ENCODE data around the gene RRP12. TPM values are rescaled to one million over a fixed set of nuclear protein-coding genes. Genes with fewer than 3 reads are reported as not detected.

The RRP12 gene
- total RNA-seq, 2 donors from 2014 or later, result 6.1 to 12.3 TPM

DNA sequence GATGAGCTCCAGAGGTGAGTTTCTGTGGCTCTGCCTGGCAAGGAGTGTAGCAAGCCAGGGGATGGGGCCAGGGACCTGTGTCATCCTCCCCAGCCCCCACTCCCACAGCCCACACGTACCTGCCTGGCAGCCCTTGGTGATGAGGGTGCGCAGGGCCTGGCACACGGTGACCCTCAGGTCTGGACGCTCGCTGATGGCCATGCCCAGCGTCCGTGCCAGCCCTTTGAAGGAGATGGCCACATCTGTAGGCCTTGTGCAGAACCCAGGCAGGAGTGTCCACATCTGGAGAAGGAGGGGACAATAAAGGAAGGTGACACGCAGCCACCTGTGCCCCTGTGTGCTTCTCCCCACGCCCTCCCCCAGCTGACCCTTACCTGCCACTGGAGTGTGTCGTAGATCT, 27.7 kb downstream of the RRP12 start:
- Histone ChIP-seq H3K4me1 (no peaks in the 10 kb centered on the region), H3K27me3 (no peaks in the 10 kb centered on the region), H3K27ac (no peak overlapping the region), H3K9me3 (no peaks in the 10 kb centered on the region), H3K36me3 (peaks cover 62% of the 10 kb centered on the region), H3K4me3 (no peak overlapping the region)
- DNase-seq (ENCODE audit: low spot score), result no peak
- TF ChIP-seq, protein P1, sequence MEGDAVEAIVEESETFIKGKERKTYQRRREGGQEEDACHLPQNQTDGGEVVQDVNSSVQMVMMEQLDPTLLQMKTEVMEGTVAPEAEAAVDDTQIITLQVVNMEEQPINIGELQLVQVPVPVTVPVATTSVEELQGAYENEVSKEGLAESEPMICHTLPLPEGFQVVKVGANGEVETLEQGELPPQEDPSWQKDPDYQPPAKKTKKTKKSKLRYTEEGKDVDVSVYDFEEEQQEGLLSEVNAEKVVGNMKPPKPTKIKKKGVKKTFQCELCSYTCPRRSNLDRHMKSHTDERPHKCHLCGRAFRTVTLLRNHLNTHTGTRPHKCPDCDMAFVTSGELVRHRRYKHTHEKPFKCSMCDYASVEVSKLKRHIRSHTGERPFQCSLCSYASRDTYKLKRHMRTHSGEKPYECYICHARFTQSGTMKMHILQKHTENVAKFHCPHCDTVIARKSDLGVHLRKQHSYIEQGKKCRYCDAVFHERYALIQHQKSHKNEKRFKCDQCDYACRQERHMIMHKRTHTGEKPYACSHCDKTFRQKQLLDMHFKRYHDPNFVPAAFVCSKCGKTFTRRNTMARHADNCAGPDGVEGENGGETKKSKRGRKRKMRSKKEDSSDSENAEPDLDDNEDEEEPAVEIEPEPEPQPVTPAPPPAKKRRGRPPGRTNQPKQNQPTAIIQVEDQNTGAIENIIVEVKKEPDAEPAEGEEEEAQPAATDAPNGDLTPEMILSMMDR (IDR thresholded peaks at IDR 0.05), result no peak

DNA sequence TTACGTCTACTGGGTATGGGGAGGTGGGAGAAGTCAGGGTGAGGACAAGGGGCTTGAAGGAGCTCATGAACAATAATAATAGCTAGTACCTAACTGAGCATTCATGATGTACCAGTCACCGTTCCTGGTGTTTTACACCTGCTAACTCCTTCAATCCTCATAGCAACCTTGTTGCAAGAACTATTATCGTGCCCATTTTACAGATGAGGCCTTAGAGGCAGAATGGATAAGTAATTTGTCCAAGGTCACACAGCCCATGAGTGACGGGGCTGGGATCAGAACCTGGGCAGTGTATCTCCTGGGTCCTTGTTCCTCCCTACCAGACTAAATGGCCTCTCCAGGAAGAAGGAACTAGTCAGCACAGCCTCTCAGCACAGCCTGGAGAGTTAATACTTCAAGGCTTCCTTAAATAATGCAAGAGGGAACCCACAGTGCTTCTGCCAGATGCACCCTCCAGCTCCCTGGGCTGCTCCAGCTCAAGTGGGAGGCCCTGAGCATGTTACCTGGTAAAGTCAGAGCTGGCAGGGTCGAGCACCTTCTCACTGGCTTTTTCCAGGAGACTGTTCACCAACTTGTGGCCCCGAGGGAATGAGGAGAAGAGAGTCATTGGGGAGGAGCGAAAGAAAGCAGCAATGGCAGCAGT, 28.8 kb downstream of the RRP12 start:
- H3K27me3 ChIP-seq, result no peaks in the 10 kb centered on the region
- peaks cover 57% of the 10 kb centered on the region for H3K36me3 ChIP-seq
- H3K27ac ChIP-seq, result no peak overlapping the region
- H3K4me3 ChIP-seq, result no peak overlapping the region
- no peaks in the 10 kb centered on the region for H3K9me3 ChIP-seq
- TF ChIP-seq, protein P1 (IDR thresholded peaks at IDR 0.05), result no peak
- no peak for DNase-seq (ENCODE audit: low spot score)
- peaks cover 0 to 2% of the 10 kb centered on the region in 2 donors for H3K4me1 ChIP-seq

GRCh38 chr10:97371696-97372095, 29.4 kb downstream of the RRP12 start:
- peaks cover 59% of the 10 kb centered on the region for H3K36me3 ChIP-seq
- no peaks in the 10 kb centered on the region for H3K27me3 ChIP-seq
- H3K4me1 ChIP-seq, result peaks cover 0 to 8% of the 10 kb centered on the region in 2 donors
- H3K9me3 ChIP-seq, result no peaks in the 10 kb centered on the region
- no peak for DNase-seq (ENCODE audit: low spot score)
- TF ChIP-seq, protein P1 (IDR thresholded peaks at IDR 0.05), result no peak
- H3K27ac ChIP-seq, result no peak overlapping the region
- H3K4me3 ChIP-seq, result no peak overlapping the region

DNA sequence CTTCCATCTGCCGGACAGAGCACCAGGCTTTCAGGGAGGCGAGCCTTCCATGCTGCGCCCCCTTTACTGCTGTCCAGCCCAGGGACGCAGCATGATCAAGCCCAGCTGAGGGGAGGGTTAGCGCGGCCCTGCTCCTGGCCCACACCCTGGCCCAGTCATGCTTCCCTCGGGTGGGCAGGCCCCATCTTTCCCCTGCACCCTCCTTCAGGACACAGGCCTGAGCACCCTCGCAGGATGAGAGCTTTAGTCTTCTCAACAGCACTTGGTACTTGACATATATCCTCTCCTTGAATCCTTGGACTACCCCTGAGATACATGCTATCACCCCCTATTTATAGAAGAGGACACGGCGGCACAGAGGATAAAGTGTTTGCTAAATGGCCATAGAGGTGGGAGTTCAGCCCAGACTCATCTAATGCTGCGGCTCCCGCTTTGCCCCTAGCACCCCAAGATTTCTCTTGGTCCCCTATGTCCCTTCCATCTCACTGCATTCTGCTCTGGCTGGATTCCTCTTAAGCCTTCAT, 34.0 kb downstream of the RRP12 start:
- H3K36me3 ChIP-seq, result peaks cover 60% of the 10 kb centered on the region
- DNase-seq (ENCODE audit: low spot score), result no peak
- no peak overlapping the region for H3K4me3 ChIP-seq
- no peaks in the 10 kb centered on the region for H3K27me3 ChIP-seq
- no peak overlapping the region for H3K27ac ChIP-seq
- TF ChIP-seq, protein P1 (IDR thresholded peaks at IDR 0.05), result no peak
- peaks cover 0 to 11% of the 10 kb centered on the region in 2 donors for H3K4me1 ChIP-seq
- no peaks in the 10 kb centered on the region for H3K9me3 ChIP-seq

- DNase-seq (ENCODE audit: low spot score), result no peak
- Histone ChIP-seq H3K4me3 (no peak overlapping the region), H3K9me3 (no peaks in the 10 kb centered on the region), H3K4me1 (peaks cover 0 to 11% of the 10 kb centered on the region in 2 donors), H3K36me3 (peaks cover 54% of the 10 kb centered on the region), H3K27me3 (no peaks in the 10 kb centered on the region), H3K27ac (peak overlapping the region in 1 of 2 donors; percentile 23)
- TF ChIP-seq, protein P1 (IDR thresholded peaks at IDR 0.05), result no peak
Measured at GRCh38 chr10:97366572-97366971, 34.6 kb downstream of the RRP12 start.
